ENCODE data around the gene COTL1. TPM values are rescaled to one million over a fixed set of nuclear protein-coding genes. Genes with fewer than 3 reads are reported as not detected.

The COTL1 gene
- total and polyA plus RNA-seq, 9 of the 15 experiments (the other 6 are each of a cell fraction or from before 2014, with no cell fraction given) = 27.7 to 185 (median 72.5) TPM

DNA sequence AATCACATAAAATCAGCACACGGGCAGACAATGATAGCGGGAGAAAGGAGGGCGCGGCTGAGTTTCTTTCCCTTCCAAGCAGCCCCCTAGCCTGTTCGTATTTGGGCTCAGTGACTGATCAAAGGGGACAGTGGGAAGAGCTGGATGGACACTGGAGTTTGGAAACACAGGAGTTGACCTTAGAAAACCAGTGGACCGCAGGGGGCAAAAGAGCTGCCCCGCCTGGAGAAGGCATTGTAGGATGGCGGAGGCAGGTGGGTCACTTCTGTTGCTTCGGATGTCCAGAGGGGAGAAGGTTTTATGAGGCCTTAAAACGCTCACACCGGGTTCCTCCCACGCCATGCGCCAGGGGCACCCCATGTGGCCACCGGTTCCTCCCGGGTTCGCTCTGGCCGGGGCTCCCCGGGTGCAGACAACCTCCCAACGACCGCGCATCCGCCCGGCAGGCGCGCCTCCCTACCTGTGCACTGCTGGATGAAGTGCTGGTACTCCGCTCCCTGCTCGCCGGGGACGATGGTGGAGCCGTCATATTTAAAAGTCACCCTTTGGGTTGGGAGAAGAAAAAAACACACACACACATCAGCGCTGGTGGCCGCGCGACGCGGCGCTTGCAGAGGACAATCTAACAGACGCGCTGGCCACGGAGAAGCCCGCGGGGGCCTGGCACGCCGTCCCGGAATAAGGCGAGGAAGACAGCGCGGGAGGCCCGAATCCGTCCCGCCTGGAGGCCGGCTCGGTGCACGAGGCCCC, 662 bp downstream of the COTL1 start (continued):
- TF ChIP-seq SAFB (IDR thresholded peaks at IDR 0.05; ENCODE audit: borderline replicate concordance, low read depth, low read length) = peak; percentile 67; the same call in 1 of the 2 replicates
- TF ChIP-seq NONO (IDR thresholded peaks at IDR 0.05; ENCODE audit: low read depth in 2 of 2, low read length in 1 of 2) = no peak
- no peak for TF ChIP-seq ZNF780A (CRISPR knock-in tag; IDR thresholded peaks at IDR 0.05)
- no peak for TF ChIP-seq ZNF318 (IDR thresholded peaks at IDR 0.05; ENCODE audit: borderline replicate concordance in 1 of 2, low read depth in 1 of 2)
- no peak for TF ChIP-seq ZC3H4 (CRISPR knock-in tag; IDR thresholded peaks at IDR 0.05; ENCODE audit: borderline replicate concordance)
- TF ChIP-seq GATAD2A (IDR thresholded peaks at IDR 0.05) = no peak
- TF ChIP-seq ZNF121 (CRISPR knock-in tag; conservative IDR thresholded peaks at IDR 0.05) = no peak
- TF ChIP-seq DDX20 (tag; IDR thresholded peaks at IDR 0.05; ENCODE audit: low read depth) = no peak
- no peak for TF ChIP-seq PHF8 (IDR thresholded peaks at IDR 0.05; ENCODE audit: borderline replicate concordance, low read length)
- TF ChIP-seq HDGF (IDR thresholded peaks at IDR 0.05) = no peak
- TF ChIP-seq POLR2AphosphoS5 (IDR thresholded peaks at IDR 0.05; ENCODE audit: control insufficient read depth, insufficient read depth, low read depth, low read length) = no peak
- no peak for TF ChIP-seq TFAM (CRISPR knock-in tag; conservative IDR thresholded peaks at IDR 0.05)
- no peak for TF ChIP-seq ZNF444 (CRISPR knock-in tag; IDR thresholded peaks at IDR 0.05)
- TF ChIP-seq SREBF2 (CRISPR knock-in tag; IDR thresholded peaks at IDR 0.05) = no peak
- no peak for TF ChIP-seq RBM22 (IDR thresholded peaks at IDR 0.05; ENCODE audit: low read depth, low read length, poor library complexity, severe bottlenecking)
- peak; percentile 68; the same call in 1 of the 2 replicates for TF ChIP-seq E2F4 (CRISPR knock-in tag; IDR thresholded peaks at IDR 0.05; ENCODE audit: low read depth)
- TF ChIP-seq CCNT2 (IDR thresholded peaks at IDR 0.05; ENCODE audit: borderline replicate concordance, extremely low read depth, insufficient read length, low read depth, low read length) = no peak

Measured in K562 (cell line).